DMS53 (cell line): ENCODE data around the gene TSHB.
"Not testable (repeated sequence)": the region's sequence is repeated elsewhere in the genome, so short reads cannot be mapped to it uniquely, and the experiment has no call there.

Source experiments
- DNase-seq: peaks from one replicate; lab custom pipeline; 2025; lab: John Stamatoyannopoulos, UW

The TSHB gene

DNA sequence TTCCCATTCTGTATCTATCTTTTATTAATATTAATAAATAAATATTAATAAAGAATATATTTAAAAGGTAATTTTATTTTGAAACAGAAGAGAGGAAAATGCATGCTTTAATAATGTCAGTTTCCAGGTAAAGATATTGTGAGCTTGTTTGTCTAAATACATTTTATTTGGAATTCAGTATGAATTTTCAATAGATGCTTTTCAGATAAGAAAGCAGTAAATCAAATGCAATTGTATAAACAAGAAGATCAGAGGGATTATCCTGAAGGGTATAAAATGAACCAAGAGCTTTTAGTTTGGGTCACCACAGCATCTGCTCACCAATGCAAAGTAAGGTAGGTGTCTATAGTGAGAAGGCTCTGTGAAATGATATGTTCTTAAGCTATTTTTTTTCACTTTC is at the start of gene TSHB:
TSS of gene TSHB (plus strand) at position 301 of the 400 bp plus-strand sequence. CDS start 3,537 bp downstream, outside the sequence.
- no peak for DNase-seq

DNA sequence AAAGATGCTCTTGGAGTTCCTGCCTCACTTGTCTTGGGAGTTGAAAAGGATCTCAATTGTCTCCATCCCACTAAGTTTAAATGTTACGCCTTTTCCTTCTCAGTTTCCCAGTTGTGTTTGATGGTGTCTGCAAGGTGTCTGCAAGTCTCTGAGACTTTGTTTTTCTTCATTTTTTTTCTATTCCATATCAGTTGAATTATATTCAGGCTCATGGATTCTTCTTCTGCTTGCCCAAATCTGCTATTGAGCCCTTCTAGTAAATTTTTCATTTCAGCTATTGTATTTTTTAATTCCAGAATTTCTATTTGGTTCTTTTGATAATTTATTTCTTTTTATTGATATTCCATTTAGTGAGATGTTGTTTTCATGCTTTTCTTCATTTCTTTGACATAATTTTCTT is 47.4 kb upstream of the TSHB start:
- no peak for DNase-seq

DNA sequence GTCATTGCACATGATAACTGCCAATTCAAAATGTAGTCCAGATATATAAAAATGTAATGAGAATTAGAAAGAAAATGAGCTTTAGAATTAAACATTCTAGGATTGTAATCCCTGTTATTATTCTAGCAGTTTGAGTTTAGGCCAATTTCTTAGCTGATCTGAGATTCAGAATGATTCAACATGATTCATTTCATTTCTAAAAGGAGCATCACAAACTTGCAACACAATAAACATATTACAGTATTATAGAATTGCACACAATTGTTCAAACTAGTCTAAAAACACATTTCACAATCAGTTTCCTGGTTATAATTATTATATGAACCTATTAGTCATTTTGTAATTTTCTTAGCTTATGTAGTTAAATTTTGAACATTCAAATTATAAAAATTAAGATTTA is 43.3 kb upstream of the TSHB start:
- no peak for DNase-seq

DNA sequence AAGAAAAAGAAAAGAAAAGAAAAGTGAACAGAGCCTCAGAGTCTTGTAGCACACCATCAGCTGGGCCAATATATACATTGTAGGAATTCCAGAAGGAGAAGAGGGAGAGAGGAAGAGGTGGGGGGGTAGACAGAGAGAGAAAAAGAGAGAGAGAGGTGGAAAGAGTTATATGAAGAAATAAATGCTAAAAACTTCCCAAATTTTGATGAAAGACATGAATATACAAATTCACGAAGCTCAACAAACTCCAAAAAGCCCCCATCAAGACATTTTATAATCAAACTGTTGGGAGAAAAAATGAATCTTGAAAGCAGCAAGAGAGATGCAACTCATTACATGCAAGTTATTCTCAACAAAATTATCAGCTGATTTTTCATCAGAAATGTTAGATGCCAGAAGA is 41.5 kb upstream of the TSHB start:
- DNase-seq, result no peak

DNA sequence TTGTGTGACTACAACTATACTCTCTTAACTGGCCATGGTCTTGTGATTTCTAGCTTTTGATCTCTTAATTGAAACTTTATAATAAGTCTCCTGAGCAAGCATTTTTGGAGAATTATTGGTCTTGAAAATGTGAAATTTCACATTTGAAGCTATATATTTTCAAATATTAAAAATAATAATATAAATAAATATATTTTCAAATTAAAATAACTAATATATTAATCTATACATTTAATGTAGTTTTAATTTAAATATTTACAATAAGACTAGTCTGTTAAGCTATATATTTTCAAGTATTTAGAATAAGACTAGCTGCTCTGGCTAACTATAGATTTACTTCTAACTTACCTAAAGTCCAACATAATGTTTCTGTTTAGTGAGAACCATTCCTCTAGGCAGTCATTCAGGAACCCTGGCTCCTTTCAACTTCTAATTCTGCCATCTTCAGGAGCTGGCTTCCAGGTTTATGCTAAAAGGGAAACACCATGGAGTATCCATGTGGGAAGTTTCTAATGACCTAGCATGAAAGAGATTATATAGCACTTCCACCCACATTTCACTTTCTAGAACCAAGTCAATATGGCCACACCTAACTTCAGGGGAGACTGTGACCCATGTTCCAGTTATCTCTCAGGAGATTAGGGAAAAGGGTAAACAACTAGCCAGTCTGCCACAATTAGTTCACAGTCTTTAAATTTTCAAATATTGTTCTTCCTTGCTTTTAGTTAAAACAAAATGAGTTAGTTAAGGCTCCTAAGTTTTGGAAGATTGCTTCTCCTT is 31.9 kb upstream of the TSHB start:
- DNase-seq, result no peak

DNA sequence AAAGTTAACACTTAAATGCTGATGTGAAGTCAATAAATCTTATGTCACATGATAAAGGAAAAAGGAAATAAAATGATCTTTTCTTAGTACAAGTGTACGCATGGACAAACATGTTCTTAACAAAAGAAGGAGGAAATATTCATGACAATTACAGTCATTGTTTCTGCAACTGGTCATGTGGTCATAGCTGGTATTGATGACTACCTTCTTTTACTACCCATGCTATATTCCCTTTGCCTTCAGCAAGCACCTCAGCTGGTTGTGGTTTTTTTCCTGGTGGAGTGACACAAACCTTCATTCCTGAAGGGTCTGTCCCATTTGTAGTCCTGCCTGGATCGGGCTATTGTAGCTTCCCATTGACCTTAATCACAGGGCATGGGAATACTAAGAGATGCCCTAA is 23.4 kb upstream of the TSHB start:
- DNase-seq, result no peak

- DNase-seq, result no peak
Measured at GRCh38 chr1:115012006-115012405, 17.6 kb upstream of the TSHB start.

- DNase-seq, result no peak
Measured at GRCh38 chr1:115012434-115012833, 17.2 kb upstream of the TSHB start.

DNA sequence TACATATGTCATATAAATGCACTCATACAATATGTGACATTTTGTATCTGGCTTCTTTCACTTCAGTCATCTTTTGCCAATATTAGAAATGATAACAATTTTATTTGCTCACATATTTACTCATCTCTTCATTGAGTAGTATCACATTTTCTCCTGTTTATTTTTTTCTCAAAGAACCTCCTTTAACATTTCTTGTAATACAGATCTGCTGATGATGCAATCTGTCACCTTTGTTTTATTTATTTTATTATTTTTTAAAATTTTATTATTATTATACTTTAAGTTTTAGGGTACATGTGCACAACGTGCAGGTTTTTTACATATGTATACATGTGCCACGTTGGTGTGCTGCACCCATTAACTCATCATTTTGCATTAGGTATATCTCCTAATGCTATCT is 15.8 kb upstream of the TSHB start:
- DNase-seq, result no peak

DNA sequence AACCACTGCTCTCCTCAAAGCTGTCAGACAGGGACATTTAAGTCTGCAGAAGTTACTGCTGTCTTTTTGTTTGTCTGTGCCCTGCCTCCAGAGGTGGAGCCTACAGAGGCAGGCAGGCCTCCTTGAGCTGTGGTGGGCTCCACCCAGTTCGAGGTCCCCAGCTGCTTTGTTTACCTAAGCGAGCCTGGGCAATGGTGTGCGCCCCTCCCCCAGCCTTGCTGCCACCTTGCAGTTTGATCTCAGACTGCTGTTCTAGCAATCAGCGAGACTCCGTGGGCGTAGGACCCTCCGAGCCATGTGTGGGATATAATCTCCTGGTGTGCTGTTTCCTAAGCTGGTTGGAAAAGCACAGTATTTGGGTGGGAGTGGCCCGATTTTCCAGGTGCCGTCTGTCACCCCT is 10.1 kb upstream of the TSHB start:
- not testable (repeated sequence) for DNase-seq

DNA sequence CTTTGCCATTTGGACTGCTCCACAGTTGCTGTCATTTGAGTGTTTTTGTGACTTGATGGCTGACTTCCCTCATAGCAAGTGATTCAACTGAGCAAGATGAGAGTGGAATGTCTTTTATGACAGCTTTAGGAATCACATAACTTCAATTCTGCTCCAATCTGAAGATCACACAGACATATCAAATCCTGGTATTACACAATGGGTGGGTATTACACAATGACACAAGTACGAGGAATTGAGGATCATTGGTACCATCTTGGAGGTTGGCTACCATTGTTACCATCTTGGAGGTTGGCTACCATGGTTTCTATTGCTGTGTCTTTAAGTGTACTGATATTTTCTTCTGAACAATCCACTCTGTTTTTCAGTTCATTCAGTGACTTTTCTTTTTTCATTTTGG is 8.5 kb upstream of the TSHB start:
- DNase-seq, result no peak

DNA sequence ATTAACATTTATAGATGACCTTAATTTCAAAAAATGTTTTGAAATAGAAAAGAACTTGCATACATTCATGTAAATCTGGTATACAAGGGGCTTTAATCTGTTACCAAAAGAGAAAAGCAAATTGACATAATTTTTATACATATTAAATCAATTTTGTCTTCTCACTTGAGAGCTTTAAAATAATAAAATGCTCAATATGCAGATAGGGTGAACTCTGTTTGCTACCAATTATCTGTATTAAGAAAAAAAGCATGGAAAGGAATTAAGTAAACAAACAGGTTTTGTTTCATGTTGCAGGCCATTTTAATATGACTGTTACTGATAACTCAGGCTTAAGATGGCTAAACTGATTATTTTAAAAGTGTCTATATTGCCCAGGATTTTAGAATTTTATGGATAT is 6.0 kb upstream of the TSHB start:
- no peak for DNase-seq

DNA sequence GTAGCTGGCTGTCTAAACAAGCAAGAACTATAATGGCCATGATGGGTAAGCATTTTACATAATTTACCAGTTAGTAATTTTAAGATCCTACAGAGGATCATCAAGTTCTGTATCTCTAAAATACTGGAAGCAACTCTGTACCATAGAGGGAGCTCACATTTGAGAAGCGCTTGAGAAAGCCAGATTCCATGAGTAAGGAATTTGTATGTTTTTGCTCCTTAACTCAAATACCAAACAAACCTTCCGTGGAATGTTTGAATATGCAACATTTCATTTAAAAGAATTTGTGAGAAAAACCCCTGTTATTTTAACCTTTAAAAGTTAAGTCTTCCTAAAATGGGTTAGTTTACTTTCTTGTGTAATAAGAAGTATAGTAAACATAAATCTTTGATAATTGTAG is 2.0 kb downstream of the TSHB start:
- DNase-seq, result no peak

GRCh38 chr1:115035652-115036051 is 6.0 kb downstream of the TSHB start:
- DNase-seq, result no peak

DNA sequence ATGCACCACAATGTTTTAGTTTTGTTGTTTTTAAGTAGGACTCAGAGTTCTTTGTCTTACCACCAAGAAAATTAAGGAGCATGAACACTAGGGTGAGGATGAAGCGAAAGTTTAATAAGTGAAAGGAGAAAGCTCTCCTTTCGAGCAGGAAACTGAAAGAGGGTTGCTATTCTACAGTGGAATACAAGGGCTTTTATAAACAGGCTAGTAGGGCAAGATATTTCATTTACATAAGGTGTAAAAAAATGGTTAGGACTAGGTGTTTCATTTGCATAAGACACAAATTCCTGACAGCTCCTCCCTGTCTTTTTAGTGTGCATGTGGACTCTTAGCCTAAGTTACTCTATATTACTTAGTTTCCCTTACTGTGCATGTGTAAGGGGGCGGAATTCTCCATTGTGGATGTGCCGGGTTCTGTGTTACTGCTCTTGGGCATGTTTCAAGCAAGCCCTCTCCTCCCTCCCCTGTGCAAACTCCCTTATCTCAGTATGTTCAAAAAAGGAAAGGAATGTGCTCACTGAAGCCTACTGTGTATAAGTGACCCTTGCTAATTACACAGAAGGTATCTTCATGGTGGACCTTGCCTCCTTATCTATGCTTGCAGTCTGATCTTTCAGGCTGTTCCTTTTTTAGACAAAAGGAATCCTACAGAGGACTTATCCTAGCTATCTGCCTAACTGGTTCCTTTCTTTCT is 7.3 kb downstream of the TSHB start:
- no peak for DNase-seq

GRCh38 chr1:115040501-115040900 is 10.9 kb downstream of the TSHB start:
- no peak for DNase-seq

GRCh38 chr1:115041654-115042053 is 12.0 kb downstream of the TSHB start:
- peak; percentile 59 for DNase-seq

- no peak for DNase-seq
Measured at GRCh38 chr1:115046751-115047150, 17.1 kb downstream of the TSHB start.

GRCh38 chr1:115051850-115052249 is 22.2 kb downstream of the TSHB start:
- DNase-seq, result no peak

- DNase-seq, result peak; percentile 90
Measured at GRCh38 chr1:115052454-115053083, 22.9 kb downstream of the TSHB start.

- no peak for DNase-seq
Measured at GRCh38 chr1:115056395-115056798, 26.8 kb downstream of the TSHB start.

GRCh38 chr1:115057661-115058254 is 28.1 kb downstream of the TSHB start:
- DNase-seq, result no peak

DNA sequence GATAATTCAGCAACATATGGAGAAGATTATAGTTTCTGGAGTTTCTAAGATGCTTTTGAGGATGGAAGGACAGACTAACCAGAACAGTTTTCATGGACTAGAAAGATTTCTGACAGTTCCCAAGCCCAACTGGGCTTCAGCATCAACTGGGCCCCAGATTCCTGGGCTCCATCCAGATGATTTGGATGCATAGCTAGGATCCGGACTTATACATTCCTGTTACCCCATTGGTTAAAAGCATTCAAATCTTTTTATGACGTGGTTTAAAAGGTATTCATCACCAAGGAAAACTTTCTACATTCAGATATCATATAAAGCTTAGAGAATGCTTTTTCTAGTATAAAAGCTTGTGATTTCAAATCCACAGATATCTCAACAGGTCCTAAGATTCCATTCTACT is 29.7 kb downstream of the TSHB start:
- no peak for DNase-seq
